Nephron progenitor cell (in vitro differentiated cells): ENCODE data around the gene CREB5.

Experiments
- DNase-seq: peaks from one replicate; pipeline ENCODE4 v3.0.0; 2021
- H3K27ac Mint-ChIP-seq: 2 replicates; pipeline ENCODE4 v1.8.0; 2021; ENCODE audit warnings: mild to moderate bottlenecking, moderate library complexity, mixed read lengths
- H3K27me3 Mint-ChIP-seq: 2 replicates; pipeline ENCODE4 v1.8.0; 2021; ENCODE audit warnings: mild to moderate bottlenecking, low read depth, mixed read lengths; ENCODE audit not compliant: poor library complexity
- H3K36me3 Mint-ChIP-seq: 2 replicates; pipeline ENCODE4 v1.8.0; 2021; ENCODE audit warnings: low read depth, mixed read lengths
- H3K4me1 Mint-ChIP-seq: 2 replicates; pipeline ENCODE4 v1.8.0; 2021; ENCODE audit warnings: mixed read lengths
- H3K4me3 Mint-ChIP-seq: 2 replicates; pipeline ENCODE4 v1.8.0; 2021; ENCODE audit warnings: mild to moderate bottlenecking, moderate library complexity, mixed read lengths
- H3K9me3 Mint-ChIP-seq: 2 replicates; pipeline ENCODE4 v1.8.0; 2021; ENCODE audit warnings: mild to moderate bottlenecking, moderate library complexity, mixed read lengths
- TF ChIP-seq, protein P1 (sequence below): fragments of 200-600 bp; sonication (generic); IDR thresholded peaks from 2 replicates; pipeline ENCODE4 v1.5.0; 2021; ENCODE audit warnings: antibody characterized with exemption

The CREB5 gene

DNA sequence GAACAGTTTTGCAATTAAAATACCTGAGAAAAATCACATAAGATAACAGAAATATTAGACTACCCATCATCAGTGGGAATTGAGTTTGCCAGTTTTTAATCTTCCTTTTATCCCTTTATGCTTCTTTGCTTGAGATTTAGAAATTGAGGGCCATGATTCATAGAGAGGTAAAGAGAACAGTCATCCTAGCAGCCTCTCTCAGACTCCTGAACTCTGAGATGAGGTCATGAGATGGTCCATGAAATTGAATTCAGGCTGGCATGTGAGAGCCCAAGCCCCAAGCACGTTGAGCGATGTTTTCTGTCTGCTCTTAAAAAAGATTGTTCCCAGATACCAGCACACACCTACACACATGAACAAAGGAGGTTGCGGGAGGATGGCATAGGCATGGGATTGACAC, 91.1 kb downstream of the CREB5 start:
- Mint-ChIP-seq H3K36me3 (no peaks in the 10 kb centered on the region), H3K9me3 (no peaks in the 10 kb centered on the region), H3K4me3 (no peak overlapping the region), H3K27me3 (no peaks in the 10 kb centered on the region), H3K4me1 (peaks cover 14% of the 10 kb centered on the region), H3K27ac (no peak overlapping the region)
- TF ChIP-seq, protein P1, sequence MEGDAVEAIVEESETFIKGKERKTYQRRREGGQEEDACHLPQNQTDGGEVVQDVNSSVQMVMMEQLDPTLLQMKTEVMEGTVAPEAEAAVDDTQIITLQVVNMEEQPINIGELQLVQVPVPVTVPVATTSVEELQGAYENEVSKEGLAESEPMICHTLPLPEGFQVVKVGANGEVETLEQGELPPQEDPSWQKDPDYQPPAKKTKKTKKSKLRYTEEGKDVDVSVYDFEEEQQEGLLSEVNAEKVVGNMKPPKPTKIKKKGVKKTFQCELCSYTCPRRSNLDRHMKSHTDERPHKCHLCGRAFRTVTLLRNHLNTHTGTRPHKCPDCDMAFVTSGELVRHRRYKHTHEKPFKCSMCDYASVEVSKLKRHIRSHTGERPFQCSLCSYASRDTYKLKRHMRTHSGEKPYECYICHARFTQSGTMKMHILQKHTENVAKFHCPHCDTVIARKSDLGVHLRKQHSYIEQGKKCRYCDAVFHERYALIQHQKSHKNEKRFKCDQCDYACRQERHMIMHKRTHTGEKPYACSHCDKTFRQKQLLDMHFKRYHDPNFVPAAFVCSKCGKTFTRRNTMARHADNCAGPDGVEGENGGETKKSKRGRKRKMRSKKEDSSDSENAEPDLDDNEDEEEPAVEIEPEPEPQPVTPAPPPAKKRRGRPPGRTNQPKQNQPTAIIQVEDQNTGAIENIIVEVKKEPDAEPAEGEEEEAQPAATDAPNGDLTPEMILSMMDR: no peak
- no peak for DNase-seq

DNA sequence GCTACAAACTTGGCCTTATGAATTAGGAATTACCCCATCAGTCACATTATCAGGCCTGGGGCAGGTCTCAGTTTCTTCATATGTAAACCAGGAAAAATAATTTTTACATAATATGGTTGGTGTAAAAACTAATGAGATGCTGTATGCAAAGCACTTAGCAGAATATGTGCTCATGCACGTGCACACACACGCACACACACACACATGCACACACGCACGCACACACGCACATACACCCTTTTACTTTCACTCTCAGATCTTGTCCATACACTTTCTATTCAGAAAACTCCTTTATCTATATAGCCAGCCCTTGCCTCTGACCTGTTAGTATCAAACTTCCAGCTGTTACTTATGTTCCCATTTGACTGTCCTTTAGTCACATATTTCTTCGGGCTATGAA, 92.7 kb downstream of the CREB5 start:
- Mint-ChIP-seq H3K9me3 (no peaks in the 10 kb centered on the region), H3K27me3 (no peaks in the 10 kb centered on the region), H3K4me1 (peaks cover 14% of the 10 kb centered on the region), H3K27ac (no peak overlapping the region), H3K36me3 (no peaks in the 10 kb centered on the region), H3K4me3 (no peak overlapping the region)
- TF ChIP-seq, protein P1: no peak
- no peak for DNase-seq

DNA sequence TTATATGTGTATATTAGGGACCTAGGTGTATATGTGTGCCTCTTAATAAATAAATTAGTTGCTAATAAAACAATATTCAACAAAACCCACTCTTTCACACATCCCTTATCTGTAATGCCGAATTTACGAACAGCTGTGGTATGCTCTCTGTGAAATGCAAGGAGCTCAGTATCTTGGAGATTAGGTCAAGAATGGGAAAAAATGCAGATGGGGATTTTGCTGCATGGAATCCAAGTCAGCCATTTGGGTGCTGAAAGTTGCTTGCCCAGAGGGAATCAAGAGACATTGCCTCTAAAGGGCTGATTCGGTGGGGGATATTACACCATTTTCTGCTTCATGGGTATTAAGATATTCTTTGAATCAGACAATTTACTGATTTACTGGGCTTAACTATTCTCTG, 93.5 kb downstream of the CREB5 start:
- Mint-ChIP-seq H3K36me3 (no peaks in the 10 kb centered on the region), H3K27me3 (no peaks in the 10 kb centered on the region), H3K9me3 (no peaks in the 10 kb centered on the region), H3K4me1 (peaks cover 14% of the 10 kb centered on the region), H3K4me3 (no peak overlapping the region), H3K27ac (no peak overlapping the region)
- TF ChIP-seq, protein P1: no peak
- DNase-seq: no peak

DNA sequence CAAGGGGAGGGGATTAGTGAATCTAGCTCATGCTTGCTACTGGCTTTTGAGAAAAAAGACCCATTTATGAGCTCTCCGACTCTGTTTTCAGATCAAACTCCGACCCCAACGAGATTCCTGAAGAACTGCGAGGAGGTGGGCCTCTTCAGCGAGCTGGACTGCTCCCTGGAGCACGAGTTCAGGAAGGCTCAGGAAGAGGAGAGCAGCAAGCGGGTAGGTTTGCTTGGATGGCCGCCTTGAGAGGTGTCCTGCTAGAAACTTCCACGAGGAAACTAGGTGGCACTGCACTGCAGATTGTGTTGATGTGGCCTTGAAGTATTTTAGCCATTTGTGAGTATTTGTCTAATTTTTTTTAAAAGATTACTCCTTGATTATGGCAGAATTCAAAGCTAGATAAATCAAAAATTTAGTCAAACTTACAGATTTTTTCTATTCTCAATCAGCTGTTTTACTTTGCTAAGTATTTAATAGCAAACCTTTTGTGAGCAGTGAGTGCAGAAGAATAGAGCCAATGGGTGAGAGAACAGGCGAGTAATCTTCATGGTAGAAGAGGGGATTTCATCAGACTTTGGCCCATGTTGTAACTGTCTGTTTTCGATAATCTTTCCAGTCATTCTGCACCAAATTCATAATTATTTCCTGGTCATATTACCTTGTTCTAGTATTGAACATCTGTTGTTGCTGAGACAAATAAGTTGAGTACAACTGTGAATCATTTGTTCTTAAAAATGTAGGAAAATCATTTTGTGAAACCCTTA, 95.4 kb downstream of the CREB5 start:
- Mint-ChIP-seq H3K27me3 (peaks cover 9% of the 10 kb centered on the region), H3K36me3 (no peaks in the 10 kb centered on the region), H3K4me3 (no peak overlapping the region), H3K27ac (no peak overlapping the region), H3K9me3 (no peaks in the 10 kb centered on the region), H3K4me1 (peaks cover 14% of the 10 kb centered on the region)
- no peak for DNase-seq
- TF ChIP-seq, protein P1: no peak

DNA sequence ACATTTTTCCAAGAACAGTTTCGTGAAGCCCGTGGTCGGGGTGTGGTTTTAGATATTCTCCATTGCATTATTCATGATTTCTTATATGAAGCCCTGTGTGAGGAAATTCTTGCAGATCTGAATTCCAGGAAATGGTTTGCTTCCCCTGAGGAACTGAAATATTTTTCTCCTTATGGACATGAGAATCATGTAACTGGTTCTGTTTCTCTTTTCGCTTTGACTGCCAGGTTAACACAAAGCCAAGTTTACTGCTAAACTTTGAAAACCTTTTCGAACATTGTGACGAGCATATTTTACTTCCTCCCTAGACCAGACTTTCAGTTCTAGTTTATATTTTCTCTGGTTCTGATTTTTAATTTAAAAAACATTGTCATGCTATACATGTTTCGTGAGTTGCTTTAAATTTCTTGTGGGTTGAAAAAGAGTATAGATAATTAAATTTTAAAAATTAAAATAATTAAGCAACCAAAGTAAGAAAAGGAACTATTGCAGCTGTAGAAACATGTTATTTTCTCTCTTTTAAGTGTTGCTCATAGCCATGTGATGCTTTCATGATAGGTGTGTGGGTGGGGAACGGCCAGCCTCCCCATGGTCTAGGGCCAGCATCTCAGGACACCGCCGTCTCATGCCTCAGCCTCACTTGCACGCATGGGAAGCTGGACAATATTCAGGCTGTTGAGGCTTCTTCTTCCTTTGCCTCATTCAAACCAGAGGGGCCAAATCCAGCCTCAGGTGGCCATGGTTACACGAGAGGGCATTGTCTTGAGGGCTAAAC, 97.1 kb downstream of the CREB5 start:
- TF ChIP-seq, protein P1: no peak
- peaks cover 12% of the 10 kb centered on the region for H3K27me3 Mint-ChIP-seq
- H3K9me3 Mint-ChIP-seq: no peaks in the 10 kb centered on the region
- peaks cover 9% of the 10 kb centered on the region for H3K4me1 Mint-ChIP-seq
- no peaks in the 10 kb centered on the region for H3K36me3 Mint-ChIP-seq
- H3K27ac Mint-ChIP-seq: no peak overlapping the region
- H3K4me3 Mint-ChIP-seq: no peak overlapping the region
- no peak for DNase-seq
